OCI-LY1 (cell line): ENCODE data around the gene SLC17A9.

Experiments
- EZH2 ChIP-seq: fragments of 200-600 bp; sonication (generic), shearing (Covaris generic); IDR thresholded peaks from 2 replicates; pipeline ENCODE4 v1.8.0; 2017; ENCODE audit warnings: borderline replicate concordance, mixed run types, mild to moderate bottlenecking, antibody characterized with exemption, low read length, moderate library complexity, mixed read lengths
- TF ChIP-seq, protein P1 (sequence below): fragments of 200-600 bp; sonication (generic), shearing (Covaris generic); IDR thresholded peaks from 2 replicates; pipeline ENCODE4 v1.5.1; 2017; ENCODE audit warnings: mild to moderate bottlenecking, antibody characterized with exemption, low read length, moderate library complexity, mixed read lengths

DNA sequence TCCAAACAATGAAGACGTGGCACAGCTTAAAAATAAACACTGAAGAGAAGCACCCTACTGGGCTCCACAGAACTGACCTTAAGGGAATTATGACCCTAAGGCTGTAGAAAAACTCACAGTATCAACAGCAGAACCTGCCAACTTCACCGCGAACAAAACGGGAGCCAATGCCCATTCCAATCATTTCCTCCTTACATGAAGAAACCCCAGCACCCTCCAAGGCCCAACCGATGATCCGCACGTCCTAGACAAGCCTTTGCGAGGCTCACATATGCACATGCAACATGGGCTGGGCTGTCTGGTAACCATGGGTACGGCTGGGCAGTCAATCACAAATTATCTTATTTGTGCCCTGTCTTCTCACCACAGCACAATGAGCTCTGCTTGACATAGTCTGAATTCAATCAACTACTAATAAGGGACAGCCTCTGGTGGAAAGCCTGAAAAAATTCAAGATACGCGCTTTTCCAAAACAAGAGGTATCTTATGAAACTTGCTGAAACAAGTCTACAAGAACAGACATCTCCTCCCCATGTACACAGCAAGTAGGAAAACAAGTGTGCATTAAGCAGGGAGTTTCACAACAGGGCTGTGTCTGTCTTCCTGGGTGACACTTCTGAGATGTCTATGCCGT lies 27.9 kb upstream of the SLC17A9 start:
- TF ChIP-seq, protein P1, sequence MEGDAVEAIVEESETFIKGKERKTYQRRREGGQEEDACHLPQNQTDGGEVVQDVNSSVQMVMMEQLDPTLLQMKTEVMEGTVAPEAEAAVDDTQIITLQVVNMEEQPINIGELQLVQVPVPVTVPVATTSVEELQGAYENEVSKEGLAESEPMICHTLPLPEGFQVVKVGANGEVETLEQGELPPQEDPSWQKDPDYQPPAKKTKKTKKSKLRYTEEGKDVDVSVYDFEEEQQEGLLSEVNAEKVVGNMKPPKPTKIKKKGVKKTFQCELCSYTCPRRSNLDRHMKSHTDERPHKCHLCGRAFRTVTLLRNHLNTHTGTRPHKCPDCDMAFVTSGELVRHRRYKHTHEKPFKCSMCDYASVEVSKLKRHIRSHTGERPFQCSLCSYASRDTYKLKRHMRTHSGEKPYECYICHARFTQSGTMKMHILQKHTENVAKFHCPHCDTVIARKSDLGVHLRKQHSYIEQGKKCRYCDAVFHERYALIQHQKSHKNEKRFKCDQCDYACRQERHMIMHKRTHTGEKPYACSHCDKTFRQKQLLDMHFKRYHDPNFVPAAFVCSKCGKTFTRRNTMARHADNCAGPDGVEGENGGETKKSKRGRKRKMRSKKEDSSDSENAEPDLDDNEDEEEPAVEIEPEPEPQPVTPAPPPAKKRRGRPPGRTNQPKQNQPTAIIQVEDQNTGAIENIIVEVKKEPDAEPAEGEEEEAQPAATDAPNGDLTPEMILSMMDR: no peak
- TF ChIP-seq EZH2: no peak
